Measurements from ENCODE around the gene STXBP3. TPM values are rescaled to one million over a fixed set of nuclear protein-coding genes. Genes with fewer than 3 reads are reported as not detected.
A peak's percentile ranks its signal among the peaks of the same experiment; 100 is the strongest.

Gene STXBP3
- total and polyA plus RNA-seq, 2 of the 4 experiments (the other 2 are of a cell fraction): 19.1 to 19.7 TPM

GRCh38 chr1:108742253-108742652 is 4.2 kb upstream of the STXBP3 start:
- Histone ChIP-seq H4K91ac (ENCODE audit: insufficient read depth, low read depth, low read length) (no peak overlapping the region), H4K5ac (ENCODE audit: low read depth, low read length) (no peak overlapping the region), H3K4me1 (ENCODE audit: control insufficient read depth, insufficient read depth, low read length) (no peaks in the 10 kb centered on the region), H3K23ac (ENCODE audit: low read depth, low read length) (no peak overlapping the region), H3K4me2 (ENCODE audit: low read depth, low read length) (no peak overlapping the region), H2BK120ac (ENCODE audit: low read depth, low read length) (no peak overlapping the region), H4K20me1 (ENCODE audit: insufficient read depth, low read length) (no peaks in the 10 kb centered on the region), H2AK9ac (replicated peaks; ENCODE audit: low read depth, low read length, poor library complexity) (no peak overlapping the region), H2BK5ac (ENCODE audit: low read depth, low read length, poor library complexity, severe bottlenecking) (no peak overlapping the region), H3K36me3 (ENCODE audit: control insufficient read depth, insufficient read depth, low read length) (no peaks in the 10 kb centered on the region), H3K18ac (ENCODE audit: low read depth, low read length) (no peak overlapping the region), H3K9me3 (ENCODE audit: control insufficient read depth, insufficient read depth, low read length) (no peaks in the 10 kb centered on the region), H2AK5ac (ENCODE audit: low read depth, low read length) (no peak overlapping the region), H4K8ac (ENCODE audit: low read depth in 2 of 2, low read length in 2 of 2) (no peak overlapping the region), H3K9me1 (ENCODE audit: insufficient read depth, low read length) (0 out of 2 replicates have a peak, but pooled peaks cover 2% of the 10 kb centered on the region), H3K27me3 (ENCODE audit: control insufficient read depth, insufficient read depth, low read length) (peaks cover 11% of the 10 kb centered on the region), H3K27ac (ENCODE audit: insufficient read depth, low read length) (no peak overlapping the region), H3K79me1 (ENCODE audit: low read depth in 1 of 2, low read length in 2 of 2) (no peaks in the 10 kb centered on the region), H2BK20ac (ENCODE audit: low read depth, low read length) (no peak overlapping the region), H2AFZ (replicated peaks; ENCODE audit: low read length, poor library complexity) (peak overlapping the region; percentile 52), H3K4ac (ENCODE audit: low read depth, low read length) (no peak overlapping the region), H2BK15ac (ENCODE audit: low read depth, low read length) (no peak overlapping the region), H3K56ac (ENCODE audit: extremely low read depth, insufficient read depth, low read length) (no peak overlapping the region), H3K4me3 (ENCODE audit: insufficient read depth, low read depth, low read length) (no peak overlapping the region), H3K14ac (replicated peaks; ENCODE audit: low read depth, low read length) (no peak overlapping the region), H3K9ac (ENCODE audit: low read depth, low read length) (no peak overlapping the region)
- TF ChIP-seq BHLHE40 (IDR thresholded peaks at IDR 0.05; ENCODE audit: low read depth, low read length): no peak
- TF ChIP-seq MAFK (IDR thresholded peaks at IDR 0.05; ENCODE audit: low read depth, low read length): no peak
- TF ChIP-seq CTCF (conservative IDR thresholded peaks at IDR 0.05; ENCODE audit: low read depth, low read length): no peak
- no peak for TF ChIP-seq POLR2A (IDR thresholded peaks at IDR 0.05; ENCODE audit: low read depth, low read length)
- no peak for TF ChIP-seq MAZ (IDR thresholded peaks at IDR 0.05; ENCODE audit: borderline replicate concordance, low read depth, low read length)
- dilution Hi-C loops (cut with HindIII; ENCODE audit: low sequenced_read_pairs, unreplicated experiment): no loop called here
- ATAC-seq (ENCODE audit: low read depth): no peak
- DNase-seq: no peak
- BruUV-seq (replicated peaks): no TSS peak
- WGBS, 2 experiments (ENCODE audit: extremely low coverage in 2 of 2, insufficient read length in 1 of 2): 50% methylated on average over 2 of the region's 6 CpGs; no CpG with 5 or more reads in 1 of the 2 experiments
- ChIA-PET POLR2A (ENCODE audit: unreplicated experiment) (no interaction called here), CTCF (no interaction called here)
- intact Hi-C loops (cut with micrococcal nuclease): no loop called here
- in situ Hi-C loops (cut with MboI; ENCODE audit: low sequenced_read_pairs): no loop called here

Data from IMR-90 (cell line).